Esophagus (tissue), 2 donors: ENCODE data around the gene SLC35B3. TPM values are rescaled to one million over a fixed set of nuclear protein-coding genes. Genes with fewer than 3 reads are reported as not detected.
"Not testable (repeated sequence)": the region's sequence is repeated elsewhere in the genome, so short reads cannot be mapped to it uniquely, and the experiment has no call there.

ENCODE experiments used
- H3K27ac ChIP-seq, 2 donors: one replicate each; pipeline ENCODE4 v1.5.1; 2013; ENCODE audit warnings: low read depth in 2 of 2, mild to moderate bottlenecking in 2 of 2, inconsistent platforms in 1 of 2, low read length in 1 of 2, moderate library complexity in 1 of 2
- H3K27me3 ChIP-seq, 2 donors: one replicate each; pipeline ENCODE4 v1.6.1; 2013; ENCODE audit warnings: low read length in 2 of 2, control low read depth in 1 of 2, mild to moderate bottlenecking in 1 of 2; ENCODE audit not compliant: insufficient read depth in 2 of 2, control insufficient read depth in 1 of 2
- H3K36me3 ChIP-seq, 2 donors: one replicate each; pipeline ENCODE4 v1.6.1; 2013; ENCODE audit warnings: low read length in 1 of 2; ENCODE audit not compliant: control insufficient read depth in 2 of 2, insufficient read depth in 2 of 2
- H3K4me1 ChIP-seq, 2 donors: one replicate each; pipeline ENCODE4 v1.6.1; 2013; ENCODE audit warnings: low read length in 1 of 2; ENCODE audit not compliant: control insufficient read depth in 2 of 2, insufficient read depth in 2 of 2
- H3K4me3 ChIP-seq, 2 donors: one replicate each; pipeline ENCODE4 v1.5.1; 2013; ENCODE audit warnings: low read length in 2 of 2, mild to moderate bottlenecking in 2 of 2, low read depth in 1 of 2, moderate library complexity in 1 of 2
- H3K9me3 ChIP-seq, 2 donors: one replicate each; pipeline ENCODE4 v1.6.1; 2013; ENCODE audit warnings: mild to moderate bottlenecking in 2 of 2, low read depth in 1 of 2, low read length in 1 of 2, moderate library complexity in 1 of 2; ENCODE audit not compliant: control insufficient read depth in 2 of 2, insufficient read depth in 1 of 2
- WGBS, 2 donors: extraction: QIAGEN DNeasy Blood & Tissue Kit; methylation state at CpG; one replicate each; pipeline ENCODE4 v1.1.7; 2013; 5-methylcytosine and 5-hydroxymethylcytosine counted together
- polyA plus RNA-seq, 2 donors: library from polyadenylated mRNA; stranded (reverse); fragments of 200-250 nt; gene quantifications; one replicate each; pipeline ENCODE4 v1.2.3, GENCODE V29; 2013
- donor health status: healthy with polysubstance abuse.
- donor health status: Bipolar disorder and iron deficiency.

SLC35B3 gene
- polyA plus RNA-seq, 2 donors: 9.1 to 10.8 TPM

GRCh38 chr6:8426544-8426943 is 8.8 kb downstream of the SLC35B3 start:
- not testable (repeated sequence) for H3K4me1 ChIP-seq, H3K27me3 ChIP-seq, H3K4me3 ChIP-seq, H3K36me3 ChIP-seq, H3K27ac ChIP-seq, H3K9me3 ChIP-seq
- 95 to 98% methylated on average over 2 of the region's 2 CpGs for WGBS, 2 donors

GRCh38 chr6:8420031-8420588 is 15.2 kb downstream of the SLC35B3 start:
- Histone ChIP-seq H3K27me3 (no peaks in the 10 kb centered on the region), H3K9me3 (no peaks in the 10 kb centered on the region), H3K4me3 (no peak overlapping the region), H3K36me3 (peaks cover 4 to 9% of the 10 kb centered on the region in 2 donors), H3K4me1 (no peaks in the 10 kb centered on the region), H3K27ac (no peak overlapping the region)
- 90 to 92% methylated on average over 3 of the region's 3 CpGs for WGBS, 2 donors

GRCh38 chr6:8415913-8416312 is 19.4 kb downstream of the SLC35B3 start:
- no peaks in the 10 kb centered on the region for H3K9me3 ChIP-seq
- no peak overlapping the region for H3K4me3 ChIP-seq
- H3K36me3 ChIP-seq: peaks cover 4 to 13% of the 10 kb centered on the region in 2 donors
- H3K27me3 ChIP-seq: no peaks in the 10 kb centered on the region
- no peak overlapping the region for H3K27ac ChIP-seq
- WGBS, 2 donors: 97 to 99% methylated on average over 2 of the region's 2 CpGs
- no peaks in the 10 kb centered on the region for H3K4me1 ChIP-seq

GRCh38 chr6:8415280-8415679 is 20.1 kb downstream of the SLC35B3 start:
- H3K4me1 ChIP-seq: no peaks in the 10 kb centered on the region

GRCh38 chr6:8414844-8415243 is 20.5 kb downstream of the SLC35B3 start:
- 86 to 90% methylated on average over 3 of the region's 3 CpGs for WGBS, 2 donors

More at GRCh38 chr6:8415280-8415679, 20.1 kb downstream of the SLC35B3 start:
- H3K27ac ChIP-seq: no peak overlapping the region
- H3K9me3 ChIP-seq: no peaks in the 10 kb centered on the region
- H3K27me3 ChIP-seq: no peaks in the 10 kb centered on the region
- peaks cover 4 to 13% of the 10 kb centered on the region in 2 donors for H3K36me3 ChIP-seq
- no peak overlapping the region for H3K4me3 ChIP-seq
- 91 to 95% methylated on average over 3 of the region's 3 CpGs for WGBS, 2 donors

GRCh38 chr6:8405946-8406345 is 29.4 kb downstream of the SLC35B3 start:
- not testable (repeated sequence) for H3K4me1 ChIP-seq, H3K36me3 ChIP-seq, H3K27ac ChIP-seq, H3K4me3 ChIP-seq, H3K27me3 ChIP-seq, H3K9me3 ChIP-seq
- WGBS, 2 donors: 76 to 78% methylated on average over 4 of the region's 4 CpGs

More at GRCh38 chr6:8414844-8415243, 20.5 kb downstream of the SLC35B3 start:
- Histone ChIP-seq H3K27ac (no peak overlapping the region), H3K27me3 (no peaks in the 10 kb centered on the region), H3K4me1 (no peaks in the 10 kb centered on the region), H3K36me3 (peaks cover 4 to 16% of the 10 kb centered on the region in 2 donors), H3K4me3 (no peak overlapping the region), H3K9me3 (no peaks in the 10 kb centered on the region)

GRCh38 chr6:8402546-8402945 is 32.8 kb downstream of the SLC35B3 start:
- H3K27me3 ChIP-seq: no peaks in the 10 kb centered on the region
- H3K9me3 ChIP-seq: no peaks in the 10 kb centered on the region
- WGBS, 2 donors: 99 to 100% methylated on average over 1 of the region's 1 CpG
- H3K27ac ChIP-seq: no peak overlapping the region
- H3K36me3 ChIP-seq: no peaks in the 10 kb centered on the region
- no peaks in the 10 kb centered on the region for H3K4me1 ChIP-seq
- H3K4me3 ChIP-seq: no peak overlapping the region

GRCh38 chr6:8400663-8401062 is 34.7 kb downstream of the SLC35B3 start:
- no peaks in the 10 kb centered on the region for H3K4me1 ChIP-seq
- 47 to 73% methylated on average over 1 of the region's 1 CpG for WGBS, 2 donors
- H3K4me3 ChIP-seq: no peak overlapping the region
- H3K9me3 ChIP-seq: no peaks in the 10 kb centered on the region
- H3K27me3 ChIP-seq: no peaks in the 10 kb centered on the region
- no peak overlapping the region for H3K27ac ChIP-seq
- no peaks in the 10 kb centered on the region for H3K36me3 ChIP-seq

- Histone ChIP-seq H3K36me3 (no peaks in the 10 kb centered on the region), H3K4me1 (no peaks in the 10 kb centered on the region), H3K4me3 (no peak overlapping the region), H3K9me3 (no peaks in the 10 kb centered on the region), H3K27me3 (no peaks in the 10 kb centered on the region), H3K27ac (no peak overlapping the region)
- WGBS, 2 donors: 59 to 73% methylated on average over 2 of the region's 2 CpGs
Measured at GRCh38 chr6:8392569-8392968, 42.8 kb downstream of the SLC35B3 start.

- Histone ChIP-seq H3K4me3 (no peak overlapping the region), H3K36me3 (no peaks in the 10 kb centered on the region), H3K4me1 (no peaks in the 10 kb centered on the region), H3K27ac (no peak overlapping the region), H3K9me3 (no peaks in the 10 kb centered on the region), H3K27me3 (no peaks in the 10 kb centered on the region)
Measured at GRCh38 chr6:8391934-8392333, 43.4 kb downstream of the SLC35B3 start.
